ENCODE data around the gene PLET1. TPM values are rescaled to one million over a fixed set of nuclear protein-coding genes. Genes with fewer than 3 reads are reported as not detected.

PLET1 gene
- total RNA-seq, 4 donors from 2014 or later: not detected

DNA sequence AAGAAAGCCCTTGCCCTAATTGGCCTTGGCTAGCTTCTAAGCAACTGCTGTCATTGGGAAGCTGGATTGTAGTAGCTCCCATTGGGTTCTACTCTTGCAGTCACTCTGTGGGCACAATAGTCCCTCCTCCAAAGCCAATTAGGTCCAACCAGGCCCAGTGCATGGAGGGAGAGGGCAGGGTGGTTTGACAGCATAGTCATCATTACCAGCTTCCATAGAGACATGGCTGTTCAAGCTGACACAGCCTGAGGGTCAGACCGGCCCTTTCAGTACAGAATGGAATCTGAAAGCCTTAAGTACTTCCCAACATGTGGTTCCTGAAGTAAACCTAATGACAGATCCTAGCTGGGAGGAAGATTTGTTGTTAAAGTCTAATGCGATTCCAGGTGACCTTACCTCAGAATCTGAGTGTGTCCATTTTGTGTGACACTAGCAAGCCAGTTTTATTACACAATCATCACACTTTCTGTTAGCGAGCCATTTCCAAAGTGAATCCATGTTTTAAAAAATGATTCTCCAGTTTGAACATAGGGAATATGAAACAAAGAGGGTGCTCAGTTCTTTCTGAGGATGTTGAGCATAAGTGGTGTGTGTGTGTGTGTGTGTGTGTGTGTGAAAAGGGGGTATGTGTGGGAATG, 6.9 kb downstream of the PLET1 start:
- intact Hi-C loops (cut with DNase I; ENCODE audit: low total_unique reads): no loop called here
- 93 to 94% methylated on average over 3 of the region's 3 CpGs for WGBS, 2 donors
- H3K4me3 ChIP-seq (ENCODE audit: low read depth, poor library complexity, severe bottlenecking): no peak overlapping the region
- TF ChIP-seq, protein P1, sequence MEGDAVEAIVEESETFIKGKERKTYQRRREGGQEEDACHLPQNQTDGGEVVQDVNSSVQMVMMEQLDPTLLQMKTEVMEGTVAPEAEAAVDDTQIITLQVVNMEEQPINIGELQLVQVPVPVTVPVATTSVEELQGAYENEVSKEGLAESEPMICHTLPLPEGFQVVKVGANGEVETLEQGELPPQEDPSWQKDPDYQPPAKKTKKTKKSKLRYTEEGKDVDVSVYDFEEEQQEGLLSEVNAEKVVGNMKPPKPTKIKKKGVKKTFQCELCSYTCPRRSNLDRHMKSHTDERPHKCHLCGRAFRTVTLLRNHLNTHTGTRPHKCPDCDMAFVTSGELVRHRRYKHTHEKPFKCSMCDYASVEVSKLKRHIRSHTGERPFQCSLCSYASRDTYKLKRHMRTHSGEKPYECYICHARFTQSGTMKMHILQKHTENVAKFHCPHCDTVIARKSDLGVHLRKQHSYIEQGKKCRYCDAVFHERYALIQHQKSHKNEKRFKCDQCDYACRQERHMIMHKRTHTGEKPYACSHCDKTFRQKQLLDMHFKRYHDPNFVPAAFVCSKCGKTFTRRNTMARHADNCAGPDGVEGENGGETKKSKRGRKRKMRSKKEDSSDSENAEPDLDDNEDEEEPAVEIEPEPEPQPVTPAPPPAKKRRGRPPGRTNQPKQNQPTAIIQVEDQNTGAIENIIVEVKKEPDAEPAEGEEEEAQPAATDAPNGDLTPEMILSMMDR (IDR thresholded peaks at IDR 0.05): no peak
- no peak for TF ChIP-seq POLR2A (IDR thresholded peaks at IDR 0.05)
- no peak for DNase-seq (ENCODE audit: low spot score in 2 of 2)

DNA sequence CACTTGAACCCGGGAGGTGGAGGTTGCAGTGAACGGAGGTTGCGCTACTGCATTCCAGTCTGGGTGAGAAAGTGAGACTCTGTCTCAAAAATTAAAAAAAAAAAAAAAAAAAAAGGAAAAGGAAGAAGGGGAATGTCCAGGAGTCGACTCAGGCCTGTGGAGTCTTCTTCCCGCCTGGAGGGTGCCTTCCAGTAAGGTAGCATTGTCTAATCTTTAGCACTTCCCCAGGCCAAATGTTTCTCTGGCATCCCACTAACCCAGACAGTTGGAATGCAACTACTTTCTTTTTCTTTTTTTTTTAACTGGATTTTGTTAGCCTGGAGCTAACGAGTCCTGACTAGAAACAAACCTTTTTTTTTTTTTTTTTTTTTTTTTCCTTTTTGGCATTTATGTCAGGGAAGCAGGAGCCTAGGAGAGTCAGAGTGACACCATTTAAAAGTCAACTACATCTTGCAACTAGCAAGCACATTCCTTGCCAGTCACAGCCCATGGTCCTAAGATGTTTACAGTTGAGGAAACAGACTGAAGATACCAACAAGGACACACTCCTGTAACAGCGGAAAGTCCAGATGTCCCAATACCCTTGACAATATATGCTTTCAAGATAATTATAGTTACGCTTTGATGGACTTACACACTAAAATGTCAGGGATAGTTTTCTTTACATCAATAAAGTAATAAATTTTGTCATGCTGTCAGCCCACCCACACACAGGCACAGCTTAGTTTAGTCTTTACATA, 10.6 kb downstream of the PLET1 start:
- H3K4me3 ChIP-seq (ENCODE audit: low read depth, poor library complexity, severe bottlenecking): no peak overlapping the region
- DNase-seq (ENCODE audit: low spot score in 2 of 2): no peak
- WGBS, 2 donors: 56 to 65% methylated on average over 8 of the region's 8 CpGs
- intact Hi-C loops (cut with DNase I; ENCODE audit: low total_unique reads): no loop called here
- TF ChIP-seq, protein P1 (IDR thresholded peaks at IDR 0.05): no peak
- TF ChIP-seq POLR2A (IDR thresholded peaks at IDR 0.05): no peak

- no peak for DNase-seq (ENCODE audit: low spot score in 2 of 2)
- intact Hi-C loops (cut with DNase I; ENCODE audit: low total_unique reads): no loop called here
Measured at GRCh38 chr11:112248201-112248600, 12.5 kb downstream of the PLET1 start.

GRCh38 chr11:112247201-112247600, 13.5 kb downstream of the PLET1 start:
- DNase-seq (ENCODE audit: low spot score in 2 of 2): no peak
- TF ChIP-seq, protein P1 (IDR thresholded peaks at IDR 0.05): no peak
- TF ChIP-seq POLR2A (IDR thresholded peaks at IDR 0.05): no peak
- intact Hi-C loops (cut with DNase I; ENCODE audit: low total_unique reads): no loop called here
- H3K4me3 ChIP-seq (ENCODE audit: low read depth, poor library complexity, severe bottlenecking): no peak overlapping the region
- WGBS, 2 donors: 43 to 59% methylated on average over 4 of the region's 4 CpGs

More at GRCh38 chr11:112248201-112248600, 12.5 kb downstream of the PLET1 start:
- H3K4me3 ChIP-seq (ENCODE audit: low read depth, poor library complexity, severe bottlenecking): no peak overlapping the region
- 83 to 85% methylated on average over 2 of the region's 2 CpGs for WGBS, 2 donors
- no peak for TF ChIP-seq POLR2A (IDR thresholded peaks at IDR 0.05)
- TF ChIP-seq, protein P1 (IDR thresholded peaks at IDR 0.05): no peak

DNA sequence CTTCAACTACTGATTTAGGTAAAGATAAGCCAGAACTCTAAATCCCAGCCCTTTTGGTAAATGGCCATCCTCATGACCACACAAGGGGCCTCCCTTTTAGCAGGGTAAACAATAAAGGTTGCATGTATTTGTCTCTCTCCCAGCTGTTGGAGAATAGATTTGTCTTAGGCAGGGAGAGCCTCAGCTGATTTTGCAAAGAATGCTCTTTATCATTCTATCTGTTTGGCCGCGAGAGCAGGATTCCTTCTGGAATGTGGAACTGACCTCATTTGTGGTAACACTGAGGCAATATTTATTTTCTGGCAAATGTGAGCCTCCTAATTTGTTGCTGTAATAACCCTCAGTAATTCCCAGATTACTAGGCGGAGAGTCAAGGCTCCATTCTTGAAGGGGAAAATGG, 19.2 kb downstream of the PLET1 start:
- intact Hi-C loops (cut with DNase I; ENCODE audit: low total_unique reads): no loop called here
- no peak for DNase-seq (ENCODE audit: low spot score in 2 of 2)

More for the DNA sequence above, 19.2 kb downstream of the PLET1 start:
- TF ChIP-seq POLR2A (IDR thresholded peaks at IDR 0.05): no peak
- TF ChIP-seq, protein P1 (IDR thresholded peaks at IDR 0.05): no peak
- 72 to 91% methylated on average over 3 of the region's 3 CpGs for WGBS, 2 donors
- no peak overlapping the region for H3K4me3 ChIP-seq (ENCODE audit: low read depth, poor library complexity, severe bottlenecking)
